HepG2 (cell line): ENCODE data around the gene ELFN1. TPM values are rescaled to one million over a fixed set of nuclear protein-coding genes. Genes with fewer than 3 reads are reported as not detected.

Experiments
- ATF7 ChIP-seq, 2 experiments: fragments of 450-650 bp in 1 of 2; sonication (generic) in 1 of 2; formaldehyde crosslinking in 1 of 2; IDR thresholded peaks; 2 replicates each; pipeline versions ENCODE4 v1.4.0 to v1.6.1; 2016 to 2020; ENCODE audit warnings: antibody characterized with exemption in 1 of 2, mild to moderate bottlenecking in 1 of 2, missing genetic modification reagents in 1 of 2
- HDAC1 ChIP-seq: sonication (generic); formaldehyde crosslinking; IDR thresholded peaks from 2 replicates; pipeline ENCODE4 v1.5.1; 2020; ENCODE audit warnings: mild to moderate bottlenecking, missing genetic modification reagents
- HNF4G ChIP-seq, 2 experiments: sonication (generic) in 1 of 2; formaldehyde crosslinking in 1 of 2; IDR thresholded peaks; 2 replicates each; pipeline versions ENCODE4 v1.4.0 to v1.6.1; 2011 to 2020; ENCODE audit warnings: borderline replicate concordance in 2 of 2, low read depth in 2 of 2, mild to moderate bottlenecking in 2 of 2, low read length in 1 of 2, missing genetic modification reagents in 1 of 2, moderate library complexity in 1 of 2
- MED1 ChIP-seq: sonication (generic); formaldehyde crosslinking; IDR thresholded peaks from 2 replicates; pipeline ENCODE4 v1.4.0; 2020; ENCODE audit warnings: missing genetic modification reagents
- NFE2 ChIP-seq: sonication (generic); formaldehyde crosslinking; IDR thresholded peaks from 2 replicates; pipeline ENCODE4 v1.4.0; 2020; ENCODE audit warnings: missing genetic modification reagents
- NR2C2 ChIP-seq: sonication (generic); formaldehyde crosslinking; IDR thresholded peaks from 2 replicates; pipeline ENCODE4 v1.4.0; 2020; ENCODE audit warnings: missing genetic modification reagents, mild to moderate bottlenecking, moderate library complexity, borderline replicate concordance
- NR2F1 ChIP-seq, 2 experiments: fragments of 450-650 bp in 1 of 2; formaldehyde crosslinking in 1 of 2; IDR thresholded peaks; 2 replicates each; pipeline versions ENCODE4 v1.5.0 to v1.6.1; 2016 to 2020; ENCODE audit warnings: mild to moderate bottlenecking in 1 of 2, missing compliant biosample characterization in 1 of 2, missing genetic modification reagents in 1 of 2, moderate library complexity in 1 of 2
- NR2F2 ChIP-seq: IDR thresholded peaks from 2 replicates; pipeline ENCODE4 v1.6.1; 2012; ENCODE audit warnings: low read depth, inconsistent platforms, borderline replicate concordance
- RARA ChIP-seq: IDR thresholded peaks from 2 replicates; pipeline ENCODE4 v1.6.1; 2016; ENCODE audit warnings: missing genetic modification reagents, missing compliant biosample characterization
- SKIL ChIP-seq: sonication (generic); formaldehyde crosslinking; IDR thresholded peaks from 2 replicates; pipeline ENCODE4 v1.8.0; 2022; ENCODE audit warnings: missing genetic modification reagents, mild to moderate bottlenecking, moderate library complexity, borderline replicate concordance
- SMYD3 ChIP-seq: sonication (generic); formaldehyde crosslinking; IDR thresholded peaks from 2 replicates; pipeline ENCODE4 v1.8.1; 2023; ENCODE audit warnings: mild to moderate bottlenecking, missing genetic modification reagents
- WIZ ChIP-seq: sonication (generic); formaldehyde crosslinking; IDR thresholded peaks from 2 replicates; pipeline ENCODE4 v1.5.1; 2020; ENCODE audit warnings: mild to moderate bottlenecking, missing genetic modification reagents
- ZMYM3 ChIP-seq: sonication (generic); formaldehyde crosslinking; IDR thresholded peaks from 2 replicates; pipeline ENCODE4 v1.5.1; 2020; ENCODE audit warnings: mild to moderate bottlenecking, missing genetic modification reagents
- ZNF768 ChIP-seq: sonication (generic); formaldehyde crosslinking; IDR thresholded peaks from 2 replicates; pipeline ENCODE4 v1.4.0; 2020; ENCODE audit warnings: missing genetic modification reagents
- polyA plus RNA-seq, 8 experiments: library from polyadenylated mRNA; depleted of rRNA in 3 of 8; stranded (reverse) in 7 of 8; unstranded in 1 of 8; fragments of >200 nt; fragmentation: Illumina TruSeq in 4 of 8; extraction: Trizol in 4 of 8; gene quantifications; 2 replicates each; pipeline versions ENCODE4 v1.2.1 to v1.2.3, GENCODE V29; 2011 to 2016; ENCODE audit warnings: low read depth in 4 of 8, missing spikeins in 1 of 8, mixed read lengths in 1 of 8; ENCODE audit not compliant: insufficient read depth in 1 of 8
- total RNA-seq, 5 experiments: library from RNA; depleted of rRNA; stranded (reverse); fragments of >200 nt; fragmentation: Illumina TruSeq; extraction: Trizol; gene quantifications; 2 replicates each; pipeline ENCODE4 v1.2.3, GENCODE V29; 2016; ENCODE audit warnings: low read depth in 1 of 5
- TF ChIP-seq, protein P1 (sequence below): sonication (generic); formaldehyde crosslinking; IDR thresholded peaks from one replicate; pipeline ENCODE4 v1.5.1; 2020; ENCODE audit warnings: mild to moderate bottlenecking, missing genetic modification reagents; ENCODE audit errors: not compliant biosample characterization
- TF ChIP-seq, protein P2 (sequence below): sonication (generic); formaldehyde crosslinking; IDR thresholded peaks from 2 replicates; pipeline ENCODE4 v1.5.0; 2020; ENCODE audit warnings: mild to moderate bottlenecking, missing genetic modification reagents

ELFN1 gene
- total and polyA plus RNA-seq, 2 of the 13 experiments (the other 11 are each of a cell fraction or from before 2014, with no cell fraction given), result 0.13 to 0.18 TPM

DNA sequence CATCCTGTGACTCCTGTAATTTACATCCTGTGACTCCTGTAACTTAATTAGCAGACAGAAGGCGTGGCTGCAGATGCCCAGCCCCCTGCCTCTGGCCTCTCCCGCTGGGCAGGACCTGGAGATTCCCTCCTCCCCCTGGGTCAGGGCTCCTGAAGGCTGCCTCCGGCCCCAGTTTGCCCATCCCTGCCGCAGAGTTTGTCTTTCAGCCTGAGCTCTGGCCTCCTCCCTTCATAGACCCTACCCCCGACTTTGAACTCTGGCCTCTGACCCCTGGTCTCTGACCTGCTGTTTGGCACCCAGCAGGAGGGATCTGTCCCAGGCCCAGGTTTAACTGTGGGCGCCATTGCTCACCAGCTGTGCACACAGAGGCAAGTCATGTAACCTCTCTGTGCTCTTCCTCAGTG is 45.6 kb downstream of the ELFN1 start (continued):
- TF ChIP-seq, protein P1, sequence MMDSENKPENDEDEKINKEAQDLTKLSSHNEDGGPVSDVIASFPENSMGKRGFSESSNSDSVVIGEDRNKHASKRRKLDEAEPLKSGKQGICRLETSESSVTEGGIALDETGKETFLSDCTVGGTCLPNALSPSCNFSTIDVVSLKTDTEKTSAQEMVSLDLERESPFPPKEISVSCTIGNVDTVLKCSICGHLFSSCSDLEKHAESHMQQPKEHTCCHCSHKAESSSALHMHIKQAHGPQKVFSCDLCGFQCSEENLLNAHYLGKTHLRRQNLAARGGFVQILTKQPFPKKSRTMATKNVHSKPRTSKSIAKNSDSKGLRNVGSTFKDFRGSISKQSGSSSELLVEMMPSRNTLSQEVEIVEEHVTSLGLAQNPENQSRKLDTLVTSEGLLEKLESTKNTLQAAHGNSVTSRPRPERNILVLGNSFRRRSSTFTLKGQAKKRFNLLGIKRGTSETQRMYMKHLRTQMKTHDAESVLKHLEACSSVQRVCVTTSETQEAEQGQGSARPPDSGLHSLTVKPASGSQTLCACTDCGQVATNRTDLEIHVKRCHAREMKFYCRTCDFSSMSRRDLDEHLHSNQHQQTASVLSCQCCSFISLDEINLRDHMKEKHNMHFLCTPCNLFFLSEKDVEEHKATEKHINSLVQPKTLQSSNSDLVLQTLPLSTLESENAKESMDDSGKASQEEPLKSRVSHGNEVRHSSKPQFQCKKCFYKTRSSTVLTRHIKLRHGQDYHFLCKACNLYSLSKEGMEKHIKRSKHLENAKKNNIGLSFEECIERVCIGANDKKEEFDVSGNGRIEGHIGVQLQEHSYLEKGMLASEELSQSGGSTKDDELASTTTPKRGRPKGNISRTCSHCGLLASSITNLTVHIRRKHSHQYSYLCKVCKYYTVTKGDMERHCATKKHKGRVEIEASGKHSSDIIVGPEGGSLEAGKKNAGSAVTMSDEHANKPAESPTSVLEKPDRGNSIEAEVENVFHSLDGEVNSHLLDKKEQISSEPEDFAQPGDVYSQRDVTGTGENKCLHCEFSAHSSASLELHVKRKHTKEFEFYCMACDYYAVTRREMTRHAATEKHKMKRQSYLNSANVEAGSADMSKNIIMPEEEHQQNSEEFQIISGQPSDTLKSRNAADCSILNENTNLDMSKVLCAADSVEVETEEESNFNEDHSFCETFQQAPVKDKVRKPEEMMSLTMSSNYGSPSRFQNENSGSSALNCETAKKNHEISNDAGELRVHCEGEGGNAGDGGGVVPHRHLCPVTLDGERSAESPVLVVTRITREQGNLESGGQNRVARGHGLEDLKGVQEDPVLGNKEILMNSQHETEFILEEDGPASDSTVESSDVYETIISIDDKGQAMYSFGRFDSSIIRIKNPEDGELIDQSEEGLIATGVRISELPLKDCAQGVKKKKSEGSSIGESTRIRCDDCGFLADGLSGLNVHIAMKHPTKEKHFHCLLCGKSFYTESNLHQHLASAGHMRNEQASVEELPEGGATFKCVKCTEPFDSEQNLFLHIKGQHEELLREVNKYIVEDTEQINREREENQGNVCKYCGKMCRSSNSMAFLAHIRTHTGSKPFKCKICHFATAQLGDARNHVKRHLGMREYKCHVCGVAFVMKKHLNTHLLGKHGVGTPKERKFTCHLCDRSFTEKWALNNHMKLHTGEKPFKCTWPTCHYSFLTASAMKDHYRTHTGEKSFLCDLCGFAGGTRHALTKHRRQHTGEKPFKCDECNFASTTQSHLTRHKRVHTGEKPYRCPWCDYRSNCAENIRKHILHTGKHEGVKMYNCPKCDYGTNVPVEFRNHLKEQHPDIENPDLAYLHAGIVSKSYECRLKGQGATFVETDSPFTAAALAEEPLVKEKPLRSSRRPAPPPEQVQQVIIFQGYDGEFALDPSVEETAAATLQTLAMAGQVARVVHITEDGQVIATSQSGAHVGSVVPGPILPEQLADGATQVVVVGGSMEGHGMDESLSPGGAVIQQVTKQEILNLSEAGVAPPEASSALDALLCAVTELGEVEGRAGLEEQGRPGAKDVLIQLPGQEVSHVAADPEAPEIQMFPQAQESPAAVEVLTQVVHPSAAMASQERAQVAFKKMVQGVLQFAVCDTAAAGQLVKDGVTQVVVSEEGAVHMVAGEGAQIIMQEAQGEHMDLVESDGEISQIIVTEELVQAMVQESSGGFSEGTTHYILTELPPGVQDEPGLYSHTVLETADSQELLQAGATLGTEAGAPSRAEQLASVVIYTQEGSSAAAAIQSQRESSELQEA, result peak; percentile 12
- 0 out of 2 replicates have a peak, but pooled peaks have one; percentile 17 for TF ChIP-seq HDAC1 (CRISPR knock-in tag)
- TF ChIP-seq HNF4G (IDR thresholded peaks at IDR 0.05; ENCODE audit: borderline replicate concordance, low read depth, low read length), result peak; percentile 73
- TF ChIP-seq HNF4G (CRISPR knock-in tag; IDR thresholded peaks at IDR 0.05; ENCODE audit: borderline replicate concordance, low read depth), result no peak
- TF ChIP-seq NR2C2, result peak; percentile 92
- TF ChIP-seq, protein P2, sequence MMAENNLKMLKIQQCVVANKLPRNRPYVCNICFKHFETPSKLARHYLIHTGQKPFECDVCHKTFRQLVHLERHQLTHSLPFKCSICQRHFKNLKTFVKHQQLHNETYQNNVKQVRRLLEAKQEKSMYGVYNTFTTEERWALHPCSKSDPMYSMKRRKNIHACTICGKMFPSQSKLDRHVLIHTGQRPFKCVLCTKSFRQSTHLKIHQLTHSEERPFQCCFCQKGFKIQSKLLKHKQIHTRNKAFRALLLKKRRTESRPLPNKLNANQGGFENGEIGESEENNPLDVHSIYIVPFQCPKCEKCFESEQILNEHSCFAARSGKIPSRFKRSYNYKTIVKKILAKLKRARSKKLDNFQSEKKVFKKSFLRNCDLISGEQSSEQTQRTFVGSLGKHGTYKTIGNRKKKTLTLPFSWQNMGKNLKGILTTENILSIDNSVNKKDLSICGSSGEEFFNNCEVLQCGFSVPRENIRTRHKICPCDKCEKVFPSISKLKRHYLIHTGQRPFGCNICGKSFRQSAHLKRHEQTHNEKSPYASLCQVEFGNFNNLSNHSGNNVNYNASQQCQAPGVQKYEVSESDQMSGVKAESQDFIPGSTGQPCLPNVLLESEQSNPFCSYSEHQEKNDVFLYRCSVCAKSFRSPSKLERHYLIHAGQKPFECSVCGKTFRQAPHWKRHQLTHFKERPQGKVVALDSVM, result peak; percentile 84
- 0 out of 2 replicates have a peak, but pooled peaks have one; percentile 26 for TF ChIP-seq SKIL (CRISPR knock-in tag)
- TF ChIP-seq SMYD3 (CRISPR knock-in tag), result no peak
- TF ChIP-seq ZNF768 (CRISPR knock-in tag), result peak; percentile 96
- 0 out of 2 replicates have a peak, but pooled peaks have one; percentile 38 for TF ChIP-seq WIZ (CRISPR knock-in tag)
- TF ChIP-seq NR2F2, result peak; percentile 62
- peak; percentile 50 to 51; a peak in 2 of 4 replicates for TF ChIP-seq NR2F1 (CRISPR knock-in tag; IDR thresholded peaks at IDR 0.05)
- peak; percentile 35; the same call in 1 of the 2 replicates for TF ChIP-seq RARA (CRISPR knock-in tag)
- 0 out of 2 replicates have a peak, but pooled peaks have one; percentile 11 for TF ChIP-seq MED1 (CRISPR knock-in tag)
- no peak for TF ChIP-seq ATF7 (IDR thresholded peaks at IDR 0.05)
- no peak for TF ChIP-seq ATF7 (CRISPR knock-in tag; IDR thresholded peaks at IDR 0.05)
- TF ChIP-seq NFE2, result no peak
- peak; percentile 78 for TF ChIP-seq ZMYM3
